DND-41 (cell line): ENCODE data around the gene TMEM248.
"Not testable (repeated sequence)": the region's sequence is repeated elsewhere in the genome, so short reads cannot be mapped to it uniquely, and the experiment has no call there.

ENCODE experiments used
- ATAC-seq: fragments of 200-7000 bp; cut with Tn5 transposase; 3 replicates; pipeline ENCODE4 v1.9.1; 2021; ENCODE audit warnings: low read depth; ENCODE audit not compliant: insufficient read depth
- DNase-seq: peaks from one replicate; pipeline ENCODE4 v3.0.0-alpha.2; 2020
- H2AFZ ChIP-seq: 2 replicates; pipeline ENCODE4 v1.6.0; 2012; ENCODE audit warnings: low read depth, low read length
- H3K27ac ChIP-seq: 2 replicates; pipeline ENCODE4 v1.5.1; 2012; ENCODE audit warnings: low read length, inconsistent platforms
- H3K27me3 ChIP-seq: fragments of 200-600 bp; sonication (generic); 2 replicates; pipeline ENCODE4 v1.6.0; 2012; ENCODE audit warnings: low read length, mild to moderate bottlenecking, inconsistent platforms; ENCODE audit not compliant: insufficient read depth, poor library complexity
- H3K36me3 ChIP-seq: 2 replicates; pipeline ENCODE4 v1.5.1; 2012; ENCODE audit warnings: low read length, inconsistent platforms; ENCODE audit not compliant: insufficient read depth
- H3K4me1 ChIP-seq: 2 replicates; pipeline ENCODE4 v1.5.1; 2012; ENCODE audit warnings: mild to moderate bottlenecking, low read length; ENCODE audit not compliant: insufficient read depth
- H3K4me2 ChIP-seq: 2 replicates; pipeline ENCODE4 v1.6.0; 2012; ENCODE audit warnings: mild to moderate bottlenecking, moderate library complexity, low read length, inconsistent platforms; ENCODE audit not compliant: insufficient read depth
- H3K4me3 ChIP-seq, 2 experiments: fragments of 200-600 bp in 1 of 2; shearing (Covaris generic) in 1 of 2; 2 replicates each; pipeline ENCODE4 v1.5.1; 2012 to 2016; ENCODE audit warnings: inconsistent platforms in 2 of 2, low read length in 2 of 2, mild to moderate bottlenecking in 2 of 2, low read depth in 1 of 2, moderate library complexity in 1 of 2
- H3K79me2 ChIP-seq: 2 replicates; pipeline ENCODE4 v1.6.0; 2012; ENCODE audit warnings: low read length, inconsistent platforms; ENCODE audit not compliant: insufficient read depth
- H3K9ac ChIP-seq: 2 replicates; pipeline ENCODE4 v1.6.0; 2012; ENCODE audit warnings: low read depth, mild to moderate bottlenecking, inconsistent platforms, low read length, moderate library complexity
- H3K9me3 ChIP-seq: 2 replicates; pipeline ENCODE4 v1.5.1; 2012; ENCODE audit warnings: low read length, moderate library complexity, mild to moderate bottlenecking, inconsistent platforms; ENCODE audit not compliant: insufficient read depth, severe bottlenecking
- H4K20me1 ChIP-seq: 2 replicates; pipeline ENCODE4 v1.6.0; 2012; ENCODE audit warnings: low read length; ENCODE audit not compliant: insufficient read depth
- EZH2 ChIP-seq: IDR thresholded peaks from 3 replicates; pipeline ENCODE4 v1.6.1; 2012; ENCODE audit warnings: borderline replicate concordance, low read depth, mild to moderate bottlenecking, moderate library complexity, low read length, inconsistent platforms; ENCODE audit not compliant: severe bottlenecking
- TF ChIP-seq, protein P1 (sequence below): IDR thresholded peaks from 2 replicates; pipeline ENCODE4 v1.5.1; 2012; ENCODE audit warnings: borderline replicate concordance, low read length, moderate library complexity, mild to moderate bottlenecking; ENCODE audit not compliant: poor library complexity, severe bottlenecking; ENCODE audit errors: extremely low read depth

TMEM248 gene

GRCh38 chr7:66920769-66921395 lies at the start of gene TMEM248:
Gene TMEM248, plus strand, starts transcription at chr7:66921225. Its CDS starts 20,641 bp downstream, at chr7:66941866.
- peaks cover 14% of the 10 kb centered on the region; the same call in 1 of the 2 replicates for H4K20me1 ChIP-seq
- H3K4me3 ChIP-seq, result peak within 1 kb of the TSS; percentile 83 to 95
- peaks cover 64% of the 10 kb centered on the region for H3K79me2 ChIP-seq
- H2AFZ ChIP-seq, result peak within 1 kb of the TSS; percentile 96
- TF ChIP-seq, protein P1, sequence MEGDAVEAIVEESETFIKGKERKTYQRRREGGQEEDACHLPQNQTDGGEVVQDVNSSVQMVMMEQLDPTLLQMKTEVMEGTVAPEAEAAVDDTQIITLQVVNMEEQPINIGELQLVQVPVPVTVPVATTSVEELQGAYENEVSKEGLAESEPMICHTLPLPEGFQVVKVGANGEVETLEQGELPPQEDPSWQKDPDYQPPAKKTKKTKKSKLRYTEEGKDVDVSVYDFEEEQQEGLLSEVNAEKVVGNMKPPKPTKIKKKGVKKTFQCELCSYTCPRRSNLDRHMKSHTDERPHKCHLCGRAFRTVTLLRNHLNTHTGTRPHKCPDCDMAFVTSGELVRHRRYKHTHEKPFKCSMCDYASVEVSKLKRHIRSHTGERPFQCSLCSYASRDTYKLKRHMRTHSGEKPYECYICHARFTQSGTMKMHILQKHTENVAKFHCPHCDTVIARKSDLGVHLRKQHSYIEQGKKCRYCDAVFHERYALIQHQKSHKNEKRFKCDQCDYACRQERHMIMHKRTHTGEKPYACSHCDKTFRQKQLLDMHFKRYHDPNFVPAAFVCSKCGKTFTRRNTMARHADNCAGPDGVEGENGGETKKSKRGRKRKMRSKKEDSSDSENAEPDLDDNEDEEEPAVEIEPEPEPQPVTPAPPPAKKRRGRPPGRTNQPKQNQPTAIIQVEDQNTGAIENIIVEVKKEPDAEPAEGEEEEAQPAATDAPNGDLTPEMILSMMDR, result no peak
- no peak for TF ChIP-seq EZH2
- peaks cover 38% of the 10 kb centered on the region for H3K4me1 ChIP-seq
- H3K27me3 ChIP-seq, result no peaks in the 10 kb centered on the region
- peak within 1 kb of the TSS; percentile 86 for H3K9ac ChIP-seq
- H3K27ac ChIP-seq, result peak within 1 kb of the TSS; percentile 92
- peak within 1 kb of the TSS; percentile 82 for H3K4me2 ChIP-seq
- peak; percentile 89 for ATAC-seq
- DNase-seq, result peak; percentile 92
- peaks cover 14% of the 10 kb centered on the region for H3K36me3 ChIP-seq
- no peaks in the 10 kb centered on the region for H3K9me3 ChIP-seq

DNA sequence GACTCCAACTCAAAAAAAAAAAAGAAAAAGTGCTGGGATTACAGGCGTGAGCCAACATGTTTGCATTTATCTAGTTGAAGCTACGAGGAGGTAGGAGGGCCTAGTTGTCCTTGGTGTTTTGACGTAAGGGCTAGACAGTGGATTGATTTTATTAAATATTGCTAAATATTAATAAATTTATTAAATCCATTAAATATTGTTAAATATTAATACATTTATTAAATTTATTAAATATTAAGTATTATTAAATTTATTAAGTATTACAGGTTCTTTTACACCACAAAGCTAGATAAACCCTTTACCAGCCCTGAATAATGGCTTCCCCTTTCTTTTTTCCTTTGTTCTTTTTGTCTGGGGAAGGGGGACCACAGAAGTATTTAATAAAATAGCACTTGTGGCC lies 47.5 kb upstream of the TMEM248 start:
- Histone ChIP-seq H3K4me3 (no peak overlapping the region), H3K4me1 (no peaks in the 10 kb centered on the region), H3K9ac (no peak overlapping the region), H3K27ac (no peak overlapping the region), H3K9me3 (no peaks in the 10 kb centered on the region), H3K36me3 (peaks cover 7% of the 10 kb centered on the region), H3K79me2 (no peaks in the 10 kb centered on the region), H3K27me3 (no peaks in the 10 kb centered on the region), H2AFZ (no peak overlapping the region), H3K4me2 (no peak overlapping the region), H4K20me1 (no peaks in the 10 kb centered on the region)
- no peak for TF ChIP-seq EZH2
- TF ChIP-seq, protein P1, result no peak
- DNase-seq (no peak), ATAC-seq (no peak)

- Histone ChIP-seq H3K27ac (no peak overlapping the region), H3K9ac (no peak overlapping the region), H3K4me3 (no peak overlapping the region), H4K20me1 (no peaks in the 10 kb centered on the region), H3K27me3 (no peaks in the 10 kb centered on the region), H3K9me3 (no peaks in the 10 kb centered on the region), H3K36me3 (peaks cover 10% of the 10 kb centered on the region; the same call in 1 of the 2 replicates), H3K4me2 (no peak overlapping the region), H3K79me2 (no peaks in the 10 kb centered on the region), H3K4me1 (no peaks in the 10 kb centered on the region), H2AFZ (no peak overlapping the region)
- TF ChIP-seq, protein P1, result no peak
- no peak for TF ChIP-seq EZH2
- ATAC-seq, result no peak
- DNase-seq, result no peak
These were observed 43.3 kb upstream of the TMEM248 start for GRCh38 chr7:66877577-66878300.

GRCh38 chr7:66878301-66878685 lies 42.7 kb upstream of the TMEM248 start:
- H3K27ac ChIP-seq, H3K9ac ChIP-seq: not testable (repeated sequence)

More at GRCh38 chr7:66878301-66878685, 42.7 kb upstream of the TMEM248 start:
- H3K4me2 ChIP-seq, H3K4me3 ChIP-seq, H3K36me3 ChIP-seq, H3K79me2 ChIP-seq, ATAC-seq, H3K9me3 ChIP-seq, H4K20me1 ChIP-seq, H3K4me1 ChIP-seq, DNase-seq, H3K27me3 ChIP-seq, H2AFZ ChIP-seq: not testable (repeated sequence)
